B cell (primary cell): ENCODE measurements around the gene ACVR1.

ENCODE experiments used
- EZH2 ChIP-seq: IDR thresholded peaks from 2 replicates; pipeline ENCODE4 v1.6.1; 2012; ENCODE audit warnings: borderline replicate concordance, low read depth, mild to moderate bottlenecking, moderate library complexity, low read length; ENCODE audit not compliant: insufficient read depth, poor library complexity, severe bottlenecking
- TF ChIP-seq, protein P1 (sequence below): fragments of 200-600 bp; IDR thresholded peaks from one replicate; pipeline ENCODE4 v1.8.0; 2022; ENCODE audit warnings: antibody characterized with exemption, mild to moderate bottlenecking

DNA sequence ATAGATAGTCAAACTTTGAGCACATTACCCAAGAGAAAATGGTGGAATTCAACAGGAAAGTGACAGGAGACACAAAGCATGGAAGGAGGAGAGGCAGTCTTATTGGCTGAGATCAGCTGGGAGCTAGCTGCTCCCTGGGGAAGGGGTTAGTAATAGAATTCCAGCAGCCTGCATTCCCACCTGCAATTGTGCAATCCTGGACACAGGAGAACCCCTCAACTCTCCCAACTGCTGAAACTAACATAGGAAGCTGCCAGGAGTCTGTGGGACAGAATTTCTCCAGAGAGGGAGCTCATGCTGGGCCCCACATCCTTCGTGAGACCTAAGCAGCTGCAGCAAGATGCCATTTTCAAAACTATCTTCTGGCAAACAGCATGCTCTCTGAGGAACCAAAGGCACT lies 177.7 kb downstream of the ACVR1 start:
- TF ChIP-seq, protein P1, sequence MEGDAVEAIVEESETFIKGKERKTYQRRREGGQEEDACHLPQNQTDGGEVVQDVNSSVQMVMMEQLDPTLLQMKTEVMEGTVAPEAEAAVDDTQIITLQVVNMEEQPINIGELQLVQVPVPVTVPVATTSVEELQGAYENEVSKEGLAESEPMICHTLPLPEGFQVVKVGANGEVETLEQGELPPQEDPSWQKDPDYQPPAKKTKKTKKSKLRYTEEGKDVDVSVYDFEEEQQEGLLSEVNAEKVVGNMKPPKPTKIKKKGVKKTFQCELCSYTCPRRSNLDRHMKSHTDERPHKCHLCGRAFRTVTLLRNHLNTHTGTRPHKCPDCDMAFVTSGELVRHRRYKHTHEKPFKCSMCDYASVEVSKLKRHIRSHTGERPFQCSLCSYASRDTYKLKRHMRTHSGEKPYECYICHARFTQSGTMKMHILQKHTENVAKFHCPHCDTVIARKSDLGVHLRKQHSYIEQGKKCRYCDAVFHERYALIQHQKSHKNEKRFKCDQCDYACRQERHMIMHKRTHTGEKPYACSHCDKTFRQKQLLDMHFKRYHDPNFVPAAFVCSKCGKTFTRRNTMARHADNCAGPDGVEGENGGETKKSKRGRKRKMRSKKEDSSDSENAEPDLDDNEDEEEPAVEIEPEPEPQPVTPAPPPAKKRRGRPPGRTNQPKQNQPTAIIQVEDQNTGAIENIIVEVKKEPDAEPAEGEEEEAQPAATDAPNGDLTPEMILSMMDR = no peak
- TF ChIP-seq EZH2 = no peak
